Right lobe of liver (tissue), 6 donors: ENCODE results near the gene MFSD6. TPM values are rescaled to one million over a fixed set of nuclear protein-coding genes. Genes with fewer than 3 reads are reported as not detected.
A peak's percentile ranks its signal among the peaks of the same experiment; 100 is the strongest.

ENCODE experiments used
- ATAC-seq, 4 donors: fragments of 200-7000 bp; cut with Tn5 transposase; one replicate each; pipeline ENCODE4 v1.9.1; 2020; ENCODE audit warnings: mild to moderate bottlenecking in 4 of 4, moderate library complexity in 4 of 4
- DNase-seq, 3 donors: peaks; one replicate each; pipeline ENCODE4 v3.0.0-alpha.2; 2020
- H3K27ac ChIP-seq, 3 donors: fragments of 200-600 bp; one replicate each; pipeline ENCODE4 v1.8.0; 2022
- H3K27me3 ChIP-seq, 2 donors: fragments of 200-600 bp; one replicate each; pipeline ENCODE4 v1.8.0; 2022
- H3K36me3 ChIP-seq, 4 donors: fragments of 200-600 bp; sonication (generic) in 1 of 4; one replicate each; pipeline versions ENCODE4 v1.5.1 to v1.8.0; 2017 to 2022; ENCODE audit warnings: control low read depth in 1 of 4
- H3K4me1 ChIP-seq, 4 donors: fragments of 200-600 bp; sonication (generic) in 1 of 4; one replicate each; pipeline versions ENCODE4 v1.5.1 to v1.8.0; 2017 to 2022; ENCODE audit warnings: control low read depth in 1 of 4
- H3K4me3 ChIP-seq, 3 donors: fragments of 200-600 bp; one replicate each; pipeline ENCODE4 v1.8.0; 2022
- H3K9me3 ChIP-seq, 4 donors: fragments of 200-600 bp; sonication (generic) in 1 of 4; one replicate each; pipeline versions ENCODE4 v1.5.1 to v1.8.0; 2017 to 2022; ENCODE audit warnings: control low read depth in 1 of 4
- POLR2A ChIP-seq: fragments of 450-650 bp; IDR thresholded peaks from one replicate; pipeline ENCODE4 v1.6.1; 2017; ENCODE audit warnings: antibody characterized with exemption, mild to moderate bottlenecking
- WGBS: methylation state at CpG from one replicate; pipeline ENCODE4 v1.1.6; 2018; ENCODE audit warnings: low coverage, low lambda C conversion rate; ENCODE audit not compliant: insufficient coverage; ENCODE audit errors: missing lambda C conversion rate; 5-methylcytosine and 5-hydroxymethylcytosine counted together
- intact Hi-C, 2 donors: fragments of 100-400 bp; cut with DNase I; formaldehyde crosslinking; loops; one replicate each; pipeline versions ENCODE4 v1.11.2 to v1.14.1; 2022
- total RNA-seq, 6 experiments: library from RNA; depleted of rRNA in 2 of 6; stranded (reverse); fragments of >200 nt in 2 of 6; fragmentation: NEBNext Ultra II Directional in 3 of 6; extraction: Animal tissue kit (Norgen Biotek cat#: 25700) in 3 of 6; gene quantifications; one replicate each; pipeline versions ENCODE4 v1.1.0 to v1.2.4, GENCODE V29; 2016 to 2023
- TF ChIP-seq, protein P1 (sequence below), 4 donors: fragments of 200-600 bp in 3 of 4; fragments of 450-650 bp in 1 of 4; IDR thresholded peaks; one replicate each; pipeline versions ENCODE4 v1.5.1 to v1.8.0; 2016 to 2022; ENCODE audit warnings: antibody characterized with exemption in 4 of 4, mild to moderate bottlenecking in 2 of 4
- donor health status: DM: no; HTN: yes; CAD: no.
- donor health status: DM: no; HTN: no; CAD: no.
- donor health status: DM: no; HTN: no; CAD: no.
- donor health status: DM: no; HTN: yes; CAD: no.
- donor health status: DM: no; HTN: yes; CAD: no.

Gene MFSD6
- total RNA-seq, 6 experiments from 2014 or later, result 1.5 to 14.8 (median 4.1) TPM

DNA sequence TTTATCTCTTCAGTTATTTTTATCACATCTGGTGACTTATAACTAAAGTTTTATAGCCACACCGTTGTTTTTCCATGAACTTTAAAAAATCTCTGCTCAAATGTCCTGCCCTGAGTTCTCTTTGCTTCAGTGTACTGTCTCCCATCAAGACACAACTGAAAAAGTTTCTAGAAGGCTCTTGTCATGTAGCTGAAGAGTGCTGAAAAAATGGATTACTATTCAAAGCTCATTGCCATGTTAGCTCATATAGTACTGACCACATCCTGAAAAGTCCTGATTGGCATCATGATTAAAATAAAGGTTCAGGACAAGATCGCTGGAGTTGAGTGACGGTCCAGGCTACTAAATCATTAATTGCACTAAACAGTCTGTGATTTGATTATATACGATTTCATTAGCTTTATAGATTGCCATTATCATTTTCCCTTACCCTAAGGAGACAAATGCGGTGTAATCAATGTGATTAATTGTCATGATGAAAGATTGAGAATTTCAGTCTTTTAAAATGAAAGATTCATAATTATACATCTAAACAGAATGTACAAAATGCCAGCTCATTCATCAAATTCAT is 62.2 kb downstream of the MFSD6 start:
- no peak overlapping the region for H3K4me3 ChIP-seq
- ATAC-seq, result no peak
- no peaks in the 10 kb centered on the region for H3K9me3 ChIP-seq
- 85% methylated on average over 5 of the region's 5 CpGs for whole genome bisulfite sequencing
- DNase-seq, result no peak
- H3K4me1 ChIP-seq, result no peaks in the 10 kb centered on the region
- TF ChIP-seq POLR2A, result no peak
- TF ChIP-seq, protein P1, sequence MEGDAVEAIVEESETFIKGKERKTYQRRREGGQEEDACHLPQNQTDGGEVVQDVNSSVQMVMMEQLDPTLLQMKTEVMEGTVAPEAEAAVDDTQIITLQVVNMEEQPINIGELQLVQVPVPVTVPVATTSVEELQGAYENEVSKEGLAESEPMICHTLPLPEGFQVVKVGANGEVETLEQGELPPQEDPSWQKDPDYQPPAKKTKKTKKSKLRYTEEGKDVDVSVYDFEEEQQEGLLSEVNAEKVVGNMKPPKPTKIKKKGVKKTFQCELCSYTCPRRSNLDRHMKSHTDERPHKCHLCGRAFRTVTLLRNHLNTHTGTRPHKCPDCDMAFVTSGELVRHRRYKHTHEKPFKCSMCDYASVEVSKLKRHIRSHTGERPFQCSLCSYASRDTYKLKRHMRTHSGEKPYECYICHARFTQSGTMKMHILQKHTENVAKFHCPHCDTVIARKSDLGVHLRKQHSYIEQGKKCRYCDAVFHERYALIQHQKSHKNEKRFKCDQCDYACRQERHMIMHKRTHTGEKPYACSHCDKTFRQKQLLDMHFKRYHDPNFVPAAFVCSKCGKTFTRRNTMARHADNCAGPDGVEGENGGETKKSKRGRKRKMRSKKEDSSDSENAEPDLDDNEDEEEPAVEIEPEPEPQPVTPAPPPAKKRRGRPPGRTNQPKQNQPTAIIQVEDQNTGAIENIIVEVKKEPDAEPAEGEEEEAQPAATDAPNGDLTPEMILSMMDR (IDR thresholded peaks at IDR 0.05), result no peak
- H3K27ac ChIP-seq, result no peak overlapping the region
- intact Hi-C loops, result no loop called here
- no peaks in the 10 kb centered on the region for H3K27me3 ChIP-seq
- no peaks in the 10 kb centered on the region for H3K36me3 ChIP-seq

DNA sequence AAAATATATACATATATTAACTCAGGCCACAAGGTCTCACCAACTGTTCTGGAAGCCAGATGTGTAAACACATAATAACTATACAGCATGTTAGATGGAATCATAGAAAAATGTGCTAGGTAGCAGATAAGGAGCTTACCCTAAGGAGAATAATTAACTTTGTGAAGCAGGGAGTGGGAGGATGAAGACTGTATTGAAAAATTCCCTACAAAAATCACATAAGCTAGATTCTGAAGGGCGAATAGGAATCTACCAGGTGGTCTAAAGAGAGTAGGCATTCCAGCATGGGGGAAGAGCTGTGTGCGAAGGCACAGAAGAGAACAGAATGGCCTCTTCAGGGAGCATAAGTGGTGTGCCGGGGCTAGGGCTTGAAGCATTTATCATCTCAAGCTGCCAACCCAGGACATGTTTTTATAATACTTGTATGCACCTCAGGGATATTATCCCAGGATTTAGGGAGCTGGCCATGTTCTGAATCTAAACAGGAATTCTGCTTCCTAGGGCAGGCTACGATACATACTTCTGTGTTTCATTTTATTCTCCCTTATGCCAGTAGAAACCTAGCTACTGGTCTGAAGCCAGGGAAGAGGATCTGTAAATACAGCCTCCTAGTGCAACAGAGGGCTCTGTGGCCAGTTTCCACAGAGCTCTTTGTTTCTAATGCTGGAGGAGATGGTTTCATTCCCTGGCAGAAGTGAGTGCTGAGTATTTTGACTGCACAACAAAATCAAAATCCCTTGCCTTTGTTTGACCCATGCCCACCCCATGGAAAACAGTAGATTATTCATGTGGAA is 69.7 kb downstream of the MFSD6 start:
- H3K9me3 ChIP-seq, result no peaks in the 10 kb centered on the region
- H3K27me3 ChIP-seq, result no peaks in the 10 kb centered on the region
- intact Hi-C loops, result no loop called here
- peaks cover 0 to 7% (median 0%) of the 10 kb centered on the region in 4 donors for H3K4me1 ChIP-seq
- TF ChIP-seq, protein P1 (IDR thresholded peaks at IDR 0.05), result no peak
- TF ChIP-seq POLR2A, result no peak
- no peak overlapping the region for H3K27ac ChIP-seq
- WGBS, result 45% methylated on average over 4 of the region's 4 CpGs
- DNase-seq, result no peak
- no peak overlapping the region for H3K4me3 ChIP-seq
- ATAC-seq, result peak; percentile 40 to 72 (median 62)
- H3K36me3 ChIP-seq, result no peaks in the 10 kb centered on the region

DNA sequence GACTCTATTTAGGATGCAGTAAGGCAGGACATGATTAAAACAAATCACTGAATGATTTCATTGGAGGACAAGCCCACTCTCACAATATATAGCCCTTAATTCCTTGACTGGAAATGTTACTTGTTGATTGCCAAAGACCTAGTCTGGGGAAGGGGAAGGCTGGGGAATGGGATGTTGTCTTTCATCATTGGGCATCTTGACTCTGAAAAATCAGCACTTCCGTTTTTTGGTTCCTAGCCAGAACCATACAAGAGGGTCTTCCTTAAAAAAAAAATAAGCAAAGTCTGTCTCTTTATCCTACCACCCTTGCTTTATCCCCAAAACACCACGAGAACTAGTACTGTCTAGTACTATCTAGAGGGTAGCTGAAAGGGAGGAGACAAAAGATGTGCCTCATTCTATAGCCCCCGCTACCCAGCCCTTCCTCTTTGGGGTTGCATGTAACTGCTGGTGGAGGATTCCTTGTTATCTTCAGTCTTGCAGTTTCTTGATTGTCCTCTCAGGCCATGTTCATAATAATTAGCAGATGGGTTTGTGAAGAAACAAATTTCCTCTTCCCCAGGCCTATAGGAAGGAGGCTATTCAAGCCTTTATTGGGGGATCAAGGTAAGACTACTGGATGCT is 70.5 kb downstream of the MFSD6 start:
- DNase-seq (no peak), ATAC-seq (no peak)
- Histone ChIP-seq H3K9me3 (no peaks in the 10 kb centered on the region), H3K27me3 (no peaks in the 10 kb centered on the region), H3K4me3 (no peak overlapping the region), H3K4me1 (peaks cover 0 to 7% (median 0%) of the 10 kb centered on the region in 4 donors), H3K27ac (no peak overlapping the region), H3K36me3 (no peaks in the 10 kb centered on the region)
- intact Hi-C loops, result no loop called here
- TF ChIP-seq, protein P1 (IDR thresholded peaks at IDR 0.05), result no peak
- TF ChIP-seq POLR2A, result no peak
- 78% methylated on average over 3 of the region's 3 CpGs for WGBS

DNA sequence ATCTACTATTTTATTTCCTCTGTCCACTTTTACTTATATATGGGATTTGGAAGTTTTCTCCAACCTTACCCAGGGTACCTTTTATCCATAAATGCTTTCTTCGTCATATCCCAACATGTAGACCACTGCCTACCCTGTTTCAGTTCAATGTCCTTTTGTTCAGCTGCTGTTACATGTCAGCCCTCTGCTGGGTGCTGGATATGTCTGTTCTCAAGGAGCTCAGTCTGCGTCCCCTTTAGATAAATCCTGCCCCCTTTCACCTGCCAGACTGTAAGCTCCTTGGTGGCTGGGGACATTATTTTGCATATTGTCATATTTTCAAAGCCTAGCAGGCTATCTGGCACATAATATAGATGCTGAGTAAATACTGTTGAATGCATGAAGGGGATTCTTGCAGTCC is 73.2 kb downstream of the MFSD6 start:
- no peak overlapping the region for H3K4me3 ChIP-seq
- no peaks in the 10 kb centered on the region for H3K36me3 ChIP-seq
- intact Hi-C loops, result no loop called here
- WGBS, result 46% methylated on average over 2 of the region's 2 CpGs
- H3K27ac ChIP-seq, result no peak overlapping the region
- TF ChIP-seq POLR2A, result no peak
- TF ChIP-seq, protein P1 (IDR thresholded peaks at IDR 0.05), result no peak
- ATAC-seq (no peak), DNase-seq (no peak)
- no peaks in the 10 kb centered on the region for H3K9me3 ChIP-seq
- no peaks in the 10 kb centered on the region for H3K27me3 ChIP-seq
- H3K4me1 ChIP-seq, result peaks cover 0 to 7% (median 0%) of the 10 kb centered on the region in 4 donors
